Heart right ventricle (tissue), 16 donors: ENCODE data around the gene ZNF578. TPM values are rescaled to one million over a fixed set of nuclear protein-coding genes. Genes with fewer than 3 reads are reported as not detected.
A peak's percentile ranks its signal among the peaks of the same experiment; 100 is the strongest.

ENCODE experiments used
- ATAC-seq, 8 donors: fragments of 200-7000 bp; cut with Tn5 transposase; one replicate each; pipeline ENCODE4 v1.9.1; 2020; ENCODE audit warnings: mild to moderate bottlenecking in 8 of 8, moderate library complexity in 8 of 8, moderate number of reproducible peaks in 1 of 8
- DNase-seq, 2 donors: peaks; one replicate each; pipeline ENCODE4 v3.0.0-alpha.2; 2020
- H3K27ac ChIP-seq, 10 donors: fragments of 200-600 bp; sonication (generic) in 2 of 10; one replicate each; pipeline versions ENCODE4 v1.5.0 to v1.8.0; 2020 to 2022; ENCODE audit warnings: mild to moderate bottlenecking in 3 of 10
- H3K27me3 ChIP-seq, 7 donors: fragments of 200-600 bp; one replicate each; pipeline ENCODE4 v1.8.0; 2021 to 2022; ENCODE audit warnings: mild to moderate bottlenecking in 2 of 7
- H3K36me3 ChIP-seq, 9 donors: fragments of 200-600 bp; sonication (generic) in 1 of 9; one replicate each; pipeline versions ENCODE4 v1.5.0 to v1.8.0; 2020 to 2022; ENCODE audit warnings: mild to moderate bottlenecking in 2 of 9
- H3K4me1 ChIP-seq, 9 donors: fragments of 200-600 bp; sonication (generic) in 1 of 9; one replicate each; pipeline versions ENCODE4 v1.5.0 to v1.8.0; 2020 to 2022; ENCODE audit warnings: mild to moderate bottlenecking in 4 of 9
- H3K4me3 ChIP-seq, 10 donors: fragments of 200-600 bp; sonication (generic) in 2 of 10; one replicate each; pipeline versions ENCODE4 v1.5.0 to v1.8.0; 2020 to 2022; ENCODE audit warnings: mild to moderate bottlenecking in 7 of 10, moderate library complexity in 2 of 10
- H3K9me3 ChIP-seq, 11 donors: fragments of 200-600 bp in 10 of 11; sonication (generic) in 2 of 11; one replicate each; pipeline versions ENCODE4 v1.5.0 to v1.8.0; 2013 to 2022; ENCODE audit warnings: mild to moderate bottlenecking in 2 of 11, control low read depth in 1 of 11, moderate library complexity in 1 of 11
- CTCF ChIP-seq, 9 donors: fragments of 200-600 bp; sonication (generic) in 2 of 9; IDR thresholded peaks; one replicate each; pipeline versions ENCODE4 v1.5.0 to v1.8.0; 2021 to 2022; ENCODE audit warnings: antibody characterized with exemption in 9 of 9, mild to moderate bottlenecking in 5 of 9, moderate library complexity in 1 of 9
- WGBS, 2 donors: extraction: QIAGEN DNeasy Blood & Tissue Kit; methylation state at CpG; one replicate each; pipeline ENCODE4 v1.1.7; 2013; ENCODE audit warnings: inconsistent platforms in 1 of 2; 5-methylcytosine and 5-hydroxymethylcytosine counted together
- intact Hi-C, 10 donors: fragments of 100-400 bp; cut with DNase I; formaldehyde crosslinking; loops; one replicate each; pipeline versions ENCODE4 v1.11.1 to v1.14.2; 2022
- polyA plus RNA-seq, 2 donors: library from polyadenylated mRNA; stranded (reverse); fragments of 200-250 nt; gene quantifications; one replicate each; pipeline ENCODE4 v1.2.3, GENCODE V29; 2013
- total RNA-seq, 10 donors: library from RNA; stranded (reverse); fragmentation: NEBNext Ultra II Directional in 3 of 10; extraction: Animal tissue kit (Norgen Biotek cat#: 25700) in 3 of 10; gene quantifications; one replicate each; pipeline versions ENCODE4 v1.2.1 to v1.2.4, GENCODE V29; 2021 to 2023
- donor health status: Arrhythmogenic right ventricular cardiomyopathy.
- donor health status: ischemic (EF 13 %, LVEDD 7.1; RV severe dilation, severe dysfunction).
- donor health status: healthy with polysubstance abuse.
- donor health status: DM: no; HTN: yes; CAD: no.
- donor health status: DM: no; HTN: no; CAD: no.
- donor health status: ischemic (EF 25% LVEDD 6.9; RV normal size, moderate dysfunction).
- donor health status: ischemic (EF 25% LVEDD 5.7; RV mildly dilated, moderate dysfunction).
- donor health status: healthy.
- donor health status: DM: yes; HTN: yes; CAD: no.
- donor health status: Ischemic cardiomyopathy.
- donor health status: ischemic (EF 35%, LVEDD 5.7; RV mildly dilated, moderate dysfunction).
- donor health status: nonischemic (EF 11% LVEDD 7.7; RV severe dilation, severe dysfunction).
- donor health status: DM: yes; HTN: yes; CAD: no.
- donor health status: PGD.
- donor health status: ischemic (EF 29% LVEDD 5.4; RV normal size, mild dysfunction).
- donor health status: nonischemic (EF 23%, LVEDD 6.1; RV moderate dilation, normal function).

ZNF578 gene
- total and polyA plus RNA-seq, 12 donors: 0.58 to 3.5 (median 2.0) TPM

DNA sequence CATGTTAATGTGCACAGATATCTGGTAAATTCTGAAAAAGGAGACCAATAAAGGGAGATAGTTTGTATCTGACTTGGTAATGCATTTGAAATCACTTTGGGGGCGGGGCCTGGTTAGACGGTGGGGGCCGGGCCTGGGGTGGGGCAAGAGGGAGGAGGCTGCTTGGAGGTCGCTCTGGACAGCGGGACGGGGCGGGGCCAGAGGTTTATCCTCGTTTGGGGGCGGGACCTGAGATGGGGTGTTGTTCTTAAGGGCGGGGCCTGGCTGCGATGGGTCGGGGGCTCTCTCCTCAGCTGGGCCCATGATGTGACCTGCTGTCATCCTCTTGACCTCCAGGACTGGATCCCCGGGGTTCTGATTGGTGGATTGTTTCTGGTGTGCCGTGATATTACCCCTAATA, 69.2 kb downstream of the ZNF578 start:
- no peak for DNase-seq
- Histone ChIP-seq H3K4me3 (no peak overlapping the region), H3K4me1 (peaks cover 0 to 8% (median 4%) of the 10 kb centered on the region in 9 donors), H3K27ac (no peak overlapping the region), H3K27me3 (no peaks in the 10 kb centered on the region), H3K9me3 (peaks cover 0 to 66% (median 0%) of the 10 kb centered on the region in 11 donors), H3K36me3 (no peaks in the 10 kb centered on the region)
- no peak for ATAC-seq
- intact Hi-C loops: loop anchor here in 1 of 10 donors (10.0 kb wide), 1 partner anchor 52 kb away; the partner anchor contains the start of gene ZNF701
- WGBS, 2 donors: 81 to 84% methylated on average over 14 of the region's 14 CpGs
- no peak for TF ChIP-seq CTCF (IDR thresholded peaks at IDR 0.05)

DNA sequence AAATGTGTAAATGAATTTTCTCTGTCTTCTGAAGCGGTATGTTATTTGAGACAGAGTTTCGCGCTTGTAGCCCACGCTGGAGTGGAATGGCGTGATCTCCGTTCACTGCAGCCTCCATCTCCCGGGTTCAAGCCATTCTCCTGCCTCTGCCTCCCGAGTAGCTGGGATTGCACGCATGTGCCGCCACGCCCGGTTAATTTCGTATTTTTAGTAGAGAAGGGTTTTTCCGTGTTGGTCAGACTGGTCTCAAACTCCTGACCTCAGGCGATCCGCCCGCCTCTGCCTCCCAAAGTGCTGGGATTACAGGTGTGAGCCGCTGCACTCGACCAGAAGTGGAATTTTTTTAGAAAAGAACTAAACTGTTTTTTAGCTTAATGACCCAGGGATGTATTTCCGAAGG, 70.7 kb downstream of the ZNF578 start:
- no peak overlapping the region for H3K4me3 ChIP-seq
- intact Hi-C loops: loop anchor here in 1 of 10 donors (10.0 kb wide), 1 partner anchor 51 kb away; the partner anchor contains the start of gene ZNF701
- ATAC-seq (no peak), DNase-seq (no peak)
- no peaks in the 10 kb centered on the region for H3K27me3 ChIP-seq
- H3K9me3 ChIP-seq: peaks cover 0 to 61% (median 0%) of the 10 kb centered on the region in 11 donors
- no peaks in the 10 kb centered on the region for H3K36me3 ChIP-seq
- H3K27ac ChIP-seq: no peak overlapping the region
- H3K4me1 ChIP-seq: peaks cover 3 to 21% (median 13%) of the 10 kb centered on the region in 9 donors
- TF ChIP-seq CTCF (IDR thresholded peaks at IDR 0.05): no peak
- WGBS, 2 donors: 88 to 93% methylated on average over 20 of the region's 20 CpGs

GRCh38 chr19:52527134-52527955, 74.0 kb downstream of the ZNF578 start, which contains the start of gene ZNF808:
Gene ZNF808 (plus strand): TSS chr19:52527668. CDS start chr19:52543285, 15,617 bp downstream.
- ATAC-seq (peak; percentile 97 to 99 (median 98)), DNase-seq (peak; percentile 97 to 99)
- Histone ChIP-seq H3K4me1 (peaks cover 3 to 28% (median 17%) of the 10 kb centered on the region in 9 donors), H3K36me3 (peaks cover 0 to 6% (median 0%) of the 10 kb centered on the region in 9 donors), H3K9me3 (peaks cover 0 to 41% (median 0%) of the 10 kb centered on the region in 11 donors), H3K27ac (peak within 1 kb of the TSS; percentile 81 to 99 (median 96)), H3K4me3 (peak within 1 kb of the TSS; percentile 52 to 94 (median 78)), H3K27me3 (no peaks in the 10 kb centered on the region)
- peak; percentile 44 to 80 (median 62) for TF ChIP-seq CTCF (IDR thresholded peaks at IDR 0.05)
- intact Hi-C loops: loop anchor here in 4 of 10 donors (1.0 to 10.0 kb wide), 5 partner anchors 40 to 208 kb away; partner anchors contain the start of genes ZNF701 (in 3 of the 4) and ZNF611 (in 1 of the 4)
- 1% methylated on average over 54 of the region's 54 CpGs for WGBS, 2 donors

GRCh38 chr19:52527956-52528351, 74.6 kb downstream of the ZNF578 start:
- peak in 1 of 2 donors; percentile 21 for DNase-seq

More at GRCh38 chr19:52527956-52528351, 74.6 kb downstream of the ZNF578 start:
- TF ChIP-seq CTCF (IDR thresholded peaks at IDR 0.05): no peak
- intact Hi-C loops: loop anchor here in 4 of 10 donors (1.0 to 10.0 kb wide), 5 partner anchors 39 to 207 kb away; partner anchors contain the start of genes ZNF701 (in 3 of the 4) and ZNF611 (in 1 of the 4)
- Histone ChIP-seq H3K4me1 (peaks cover 3 to 28% (median 17%) of the 10 kb centered on the region in 9 donors), H3K27me3 (no peaks in the 10 kb centered on the region), H3K36me3 (peaks cover 0 to 11% (median 0%) of the 10 kb centered on the region in 9 donors), H3K4me3 (peak overlapping the region; percentile 52 to 94 (median 78)), H3K27ac (peak overlapping the region; percentile 81 to 99 (median 96)), H3K9me3 (peaks cover 0 to 35% (median 0%) of the 10 kb centered on the region in 11 donors)
- WGBS, 2 donors: 0 to 1% methylated on average over 25 of the region's 25 CpGs
- peak in 7 of 8 donors; percentile 14 to 66 (median 41) for ATAC-seq
